Right ventricle myocardium superior (tissue), 1 donor: ENCODE data around the gene DOCK1. TPM values are rescaled to one million over a fixed set of nuclear protein-coding genes. Genes with fewer than 3 reads are reported as not detected.

Experiments used
- ATAC-seq: fragments of 200-7000 bp; cut with Tn5 transposase; one replicate; pipeline ENCODE4 v1.9.1; 2020; ENCODE audit warnings: mild to moderate bottlenecking; ENCODE audit not compliant: poor library complexity
- DNase-seq: peaks from one replicate; pipeline ENCODE4 v3.0.0-alpha.2; 2020
- intact Hi-C: fragments of 100-400 bp; cut with DNase I; formaldehyde crosslinking; loops from one replicate; pipeline ENCODE4 v1.11.2; 2022
- total RNA-seq: library from RNA; stranded (reverse); fragmentation: NEBNext Ultra II Directional; extraction: Animal tissue kit (Norgen Biotek cat#: 25700); gene quantifications from one replicate; pipeline ENCODE4 v1.2.1, GENCODE V29; 2021
- donor health status: DM: no; HTN: yes; CAD: no; lungs with severe emphysema.

Gene DOCK1
- total RNA-seq, 1 donor from 2014 or later: 14.3 TPM

DNA sequence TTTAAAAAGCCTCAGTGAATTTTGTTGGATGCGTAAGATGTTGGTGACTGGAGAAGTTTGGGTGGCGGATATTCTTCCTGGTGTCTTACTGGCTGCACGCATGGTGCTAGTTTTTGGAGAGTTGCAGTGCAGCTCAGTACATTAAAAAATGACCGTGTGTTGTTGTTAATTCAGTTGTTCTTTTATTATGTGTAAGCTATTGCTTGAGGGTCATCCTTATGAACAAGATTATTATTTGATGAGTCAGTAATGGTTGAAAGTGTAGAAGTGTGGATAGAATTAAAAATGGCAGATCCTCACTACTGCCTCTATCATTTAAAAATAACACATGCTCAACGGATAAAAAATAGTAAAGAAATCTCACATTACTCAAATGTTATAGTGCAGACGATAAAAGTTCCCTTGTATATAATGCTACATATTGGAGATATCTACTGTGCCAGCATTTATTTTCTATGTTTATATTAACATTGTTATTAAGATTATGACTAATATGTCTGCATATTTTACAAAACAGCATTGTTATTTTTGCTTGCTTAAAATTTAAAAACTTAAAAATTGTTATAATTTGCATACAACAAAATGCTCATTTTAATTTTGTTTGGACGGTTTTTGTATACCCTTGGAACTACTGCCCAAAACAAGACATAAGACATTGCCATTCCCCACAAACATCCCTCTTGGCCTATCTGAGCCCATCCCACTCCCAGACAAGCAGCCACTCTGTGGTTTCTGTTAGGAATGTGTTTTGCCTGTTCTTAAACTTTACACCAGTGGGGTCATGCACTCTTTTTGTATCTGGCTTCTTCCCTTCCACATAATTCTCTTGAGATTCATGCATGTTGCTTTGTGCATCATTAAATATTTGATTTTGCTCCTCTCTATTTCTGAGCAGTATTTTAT is 142.0 kb downstream of the DOCK1 start:
- intact Hi-C loops: no loop called here
- ATAC-seq (no peak), DNase-seq (no peak)

DNA sequence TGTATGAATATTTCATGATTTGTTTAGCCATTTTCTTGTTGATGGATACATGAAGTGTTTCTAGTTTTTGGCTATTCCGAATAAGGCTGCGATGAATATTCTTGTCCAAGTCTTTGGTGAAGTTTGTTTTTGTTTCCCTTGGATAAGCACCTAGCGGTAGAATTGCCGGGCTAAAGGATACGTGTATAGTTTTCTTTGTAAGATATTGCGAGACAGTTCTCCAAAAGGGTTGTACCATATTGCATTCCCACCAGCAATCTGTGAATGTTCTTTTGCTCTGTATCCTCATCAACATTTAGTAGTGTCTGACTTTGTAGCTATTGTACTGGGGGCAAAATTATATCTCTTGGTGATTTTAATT is 142.6 kb downstream of the DOCK1 start:
- intact Hi-C loops: no loop called here
- ATAC-seq: no peak
- no peak for DNase-seq

GRCh38 chr10:127048630-127049029 is 143.4 kb downstream of the DOCK1 start:
- no peak for DNase-seq
- ATAC-seq: no peak
- intact Hi-C loops: no loop called here

- intact Hi-C loops: no loop called here
- ATAC-seq (no peak), DNase-seq (no peak)
Measured at GRCh38 chr10:127052001-127052400, 146.8 kb downstream of the DOCK1 start.

- intact Hi-C loops: no loop called here
- DNase-seq (no peak), ATAC-seq (no peak)
Measured at GRCh38 chr10:127055263-127055662, 150.0 kb downstream of the DOCK1 start.

DNA sequence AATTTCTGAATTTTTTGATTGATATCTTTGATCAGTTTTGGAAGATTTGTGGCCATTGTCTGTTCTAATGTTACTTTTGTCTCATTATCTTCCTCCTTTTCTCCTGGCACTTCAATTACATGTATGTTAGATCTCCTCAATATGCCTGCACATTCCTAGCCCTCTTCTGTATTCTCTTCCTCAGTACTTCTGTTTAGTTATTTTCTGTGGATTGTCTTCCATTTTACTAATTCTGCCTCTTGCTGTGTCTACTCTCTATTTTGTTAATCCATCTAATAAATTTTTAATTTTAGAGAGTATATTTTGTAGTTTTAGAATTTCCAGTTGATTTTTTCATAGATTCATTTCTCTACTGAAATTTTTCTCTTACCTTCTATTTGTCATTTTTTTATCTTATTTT is 154.1 kb downstream of the DOCK1 start:
- no peak for DNase-seq
- ATAC-seq: no peak
- intact Hi-C loops: no loop called here

DNA sequence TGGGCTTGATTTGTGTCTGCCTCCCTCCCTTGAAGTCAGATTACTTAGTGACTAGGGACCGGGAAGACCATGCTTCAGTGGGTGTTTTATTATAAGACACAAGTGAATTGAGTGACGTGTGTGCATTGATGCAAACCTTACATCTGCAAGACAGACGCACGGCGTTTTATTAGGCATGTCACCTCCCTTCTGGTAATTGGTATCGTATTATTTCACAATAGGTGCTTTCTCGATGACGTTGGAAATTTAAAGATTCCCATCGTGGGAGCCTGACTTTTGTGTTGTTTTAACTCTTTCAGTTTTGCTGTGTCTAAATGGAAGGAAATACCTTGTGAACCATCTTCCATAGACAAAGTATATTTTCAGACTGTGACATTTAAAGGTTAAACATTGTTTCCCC is 158.5 kb downstream of the DOCK1 start:
- intact Hi-C loops: no loop called here
- DNase-seq (no peak), ATAC-seq (no peak)

DNA sequence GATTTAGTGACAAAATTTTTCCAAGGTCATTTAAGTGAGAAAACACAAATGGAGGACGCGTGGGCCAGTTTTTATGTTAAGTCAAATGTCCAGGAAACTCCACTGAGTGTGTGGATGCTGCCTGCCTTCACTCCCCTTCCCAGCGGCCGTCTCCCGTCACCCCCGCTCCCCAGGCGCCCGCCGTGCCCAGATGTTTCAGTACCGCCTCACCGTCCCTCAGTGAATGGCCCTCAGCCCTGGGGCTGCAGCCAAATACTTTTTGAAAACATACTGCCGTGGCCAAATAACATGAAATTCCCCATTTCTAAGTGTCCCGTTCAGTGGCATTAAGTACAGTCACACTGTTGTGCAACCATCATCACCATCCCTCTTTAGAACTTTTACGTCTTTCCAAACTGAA is 159.2 kb downstream of the DOCK1 start:
- no peak for DNase-seq
- ATAC-seq: no peak
- intact Hi-C loops: no loop called here

GRCh38 chr10:127067542-127068194 is 162.4 kb downstream of the DOCK1 start:
- intact Hi-C loops: no loop called here
- DNase-seq (no peak), ATAC-seq (no peak)

- intact Hi-C loops: no loop called here
- no peak for ATAC-seq
- no peak for DNase-seq
Measured at GRCh38 chr10:127068485-127068884, 163.3 kb downstream of the DOCK1 start.

DNA sequence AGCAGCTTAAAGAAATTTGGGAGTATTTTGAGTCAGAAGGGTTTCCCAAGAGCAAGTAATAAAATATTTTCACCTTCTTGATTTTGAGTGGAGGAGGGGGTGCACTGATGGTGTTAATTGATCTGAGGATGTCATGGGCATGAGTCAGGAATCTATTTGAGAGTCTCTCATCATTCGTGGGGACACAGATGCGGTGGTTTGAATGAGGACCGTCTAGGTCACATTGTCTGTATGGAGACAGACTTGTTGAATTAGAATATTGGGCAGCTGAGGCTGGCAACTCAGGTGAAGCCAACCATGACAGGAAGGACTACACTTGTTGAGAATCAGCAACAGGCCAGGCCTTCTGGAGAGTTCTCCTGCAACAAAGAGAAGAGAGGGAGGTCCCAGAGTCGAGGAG is 164.2 kb downstream of the DOCK1 start:
- DNase-seq (no peak), ATAC-seq (no peak)
- intact Hi-C loops: no loop called here

DNA sequence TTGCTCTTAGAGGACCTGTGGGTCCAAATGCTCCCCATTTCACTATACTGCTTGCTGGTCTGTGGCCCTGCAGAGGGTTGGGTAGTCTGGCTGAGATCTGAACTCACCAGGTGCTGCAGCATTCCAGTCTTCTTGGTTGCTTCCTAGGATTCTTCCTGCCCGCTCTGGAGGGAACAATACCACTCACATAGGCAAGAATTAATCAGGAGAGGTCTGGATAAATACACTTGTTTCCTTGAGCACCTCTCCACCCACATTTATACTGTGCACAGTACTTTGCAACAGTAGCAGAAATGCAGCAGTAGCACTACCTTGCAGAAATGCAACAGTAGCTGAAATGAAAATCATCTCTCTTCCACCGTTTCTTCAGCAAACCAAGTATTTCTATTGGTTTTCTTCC is 165.9 kb downstream of the DOCK1 start:
- ATAC-seq (no peak), DNase-seq (no peak)
- intact Hi-C loops: no loop called here

GRCh38 chr10:127073666-127074065 is 168.4 kb downstream of the DOCK1 start:
- intact Hi-C loops: no loop called here
- ATAC-seq: no peak
- no peak for DNase-seq

- DNase-seq: no peak
- intact Hi-C loops: no loop called here
- ATAC-seq: no peak
Measured at GRCh38 chr10:127079392-127079791, 174.2 kb downstream of the DOCK1 start.

- no peak for DNase-seq
- ATAC-seq: no peak
- intact Hi-C loops: no loop called here
Measured at GRCh38 chr10:127080317-127080716, 175.1 kb downstream of the DOCK1 start.

DNA sequence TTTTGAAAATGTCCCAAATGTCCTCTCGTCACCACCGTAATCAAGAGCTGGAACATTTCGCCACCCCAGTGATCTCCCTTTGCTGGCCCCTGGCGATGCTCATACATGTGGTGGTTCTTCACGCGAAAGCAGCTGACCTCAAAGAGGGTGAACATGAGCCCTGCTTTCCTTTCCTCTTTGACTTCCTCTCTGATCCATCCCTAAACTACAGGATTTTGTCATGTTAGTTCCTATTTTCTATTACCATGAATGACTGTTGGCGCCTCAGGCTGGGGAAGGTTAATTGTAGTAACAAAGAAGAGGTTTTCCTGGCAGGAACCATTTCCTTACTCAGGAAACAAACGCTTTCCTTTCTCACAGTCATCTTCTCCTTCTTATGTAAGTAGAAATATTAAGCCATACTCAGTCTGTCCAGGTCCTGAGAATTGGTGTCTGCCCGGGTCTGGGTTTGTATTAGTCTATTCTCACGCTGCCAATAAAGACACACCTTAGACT is 176.7 kb downstream of the DOCK1 start:
- ATAC-seq (no peak), DNase-seq (no peak)
- intact Hi-C loops: no loop called here

- ATAC-seq: no peak
- DNase-seq: no peak
- intact Hi-C loops: no loop called here
Measured at GRCh38 chr10:127082651-127083050, 177.4 kb downstream of the DOCK1 start.

DNA sequence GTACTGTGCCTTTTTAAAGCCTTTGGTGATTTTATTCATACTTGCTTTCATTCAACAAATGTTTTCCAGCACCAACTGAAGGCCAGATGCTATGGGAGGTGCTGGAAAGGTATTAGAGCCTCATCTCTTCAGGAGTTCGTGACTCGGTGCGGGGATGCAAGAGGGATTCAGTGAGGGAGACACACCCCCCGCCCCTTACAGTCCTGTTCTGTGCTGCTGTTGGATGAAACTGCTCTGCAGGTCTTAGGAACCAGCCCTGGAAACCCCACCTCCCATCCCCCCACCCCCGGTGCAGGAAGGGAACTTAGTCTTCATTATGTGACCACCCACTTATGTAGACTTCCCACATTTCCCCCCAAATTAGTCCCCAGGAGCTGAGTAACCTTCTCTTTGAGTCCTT is 180.7 kb downstream of the DOCK1 start:
- no peak for ATAC-seq

GRCh38 chr10:127088908-127089307 is 183.7 kb downstream of the DOCK1 start:
- intact Hi-C loops: no loop called here
- ATAC-seq: no peak
- no peak for DNase-seq

More for the DNA sequence above, 180.7 kb downstream of the DOCK1 start:
- DNase-seq: no peak
- intact Hi-C loops: no loop called here

DNA sequence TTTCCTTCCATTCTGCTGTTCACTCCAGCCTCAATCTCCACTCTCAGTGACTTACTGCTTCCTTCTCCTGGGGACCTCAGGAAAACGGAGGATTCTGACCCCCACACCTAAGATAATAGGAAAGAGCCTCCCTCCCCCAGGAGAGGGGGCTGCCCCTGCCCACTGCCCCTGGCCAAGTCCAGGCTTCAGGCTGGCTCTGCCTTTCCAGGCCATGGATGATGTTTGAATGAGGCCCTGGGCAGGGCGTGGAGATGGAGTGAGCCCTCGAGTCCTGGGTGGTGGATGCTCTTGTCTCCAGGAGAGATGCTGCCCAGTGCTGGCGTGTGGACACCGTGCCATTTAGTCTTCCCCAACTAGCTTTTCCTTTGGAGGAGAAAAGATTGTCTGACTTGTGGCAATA is 184.2 kb downstream of the DOCK1 start:
- DNase-seq: no peak

More for the DNA sequence above, 184.2 kb downstream of the DOCK1 start:
- intact Hi-C loops: no loop called here
- ATAC-seq: no peak
